HG02623 (cell line): ENCODE measurements around the gene KLRB1.
"Not testable (repeated sequence)": the region's sequence is repeated elsewhere in the genome, so short reads cannot be mapped to it uniquely, and the experiment has no call there.

Source experiments
- ATAC-seq: cut with Tn5 transposase; IDR thresholded peaks from one replicate; pipeline ENCODE4 v1.9.1; 2021; ENCODE audit warnings: moderate library complexity; ENCODE audit not compliant: unreplicated experiment

Gene KLRB1

DNA sequence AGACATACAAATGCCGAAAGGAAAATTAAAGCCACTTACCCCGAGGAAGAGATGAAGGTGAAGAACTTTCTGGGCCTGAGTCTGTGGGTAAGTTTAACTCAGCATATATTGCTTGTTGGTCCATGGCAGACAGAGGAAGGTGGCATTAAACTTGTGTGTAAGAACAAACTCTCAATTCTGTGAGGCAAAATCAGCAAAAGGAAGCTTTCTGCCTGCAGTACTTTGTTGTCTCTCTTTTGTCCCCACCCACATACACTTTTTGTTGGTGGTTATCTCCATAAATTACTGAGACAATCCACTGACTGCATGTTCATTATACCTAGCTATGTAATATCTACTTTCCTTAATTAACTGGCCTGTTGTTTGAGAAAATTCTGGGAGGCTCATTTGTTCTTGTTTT is at the start of gene KLRB1:
TSS of gene KLRB1 (minus strand) at position 201 of the 400 bp plus-strand sequence. CDS start at position 124, 77 bp downstream.
- ATAC-seq: no peak

DNA sequence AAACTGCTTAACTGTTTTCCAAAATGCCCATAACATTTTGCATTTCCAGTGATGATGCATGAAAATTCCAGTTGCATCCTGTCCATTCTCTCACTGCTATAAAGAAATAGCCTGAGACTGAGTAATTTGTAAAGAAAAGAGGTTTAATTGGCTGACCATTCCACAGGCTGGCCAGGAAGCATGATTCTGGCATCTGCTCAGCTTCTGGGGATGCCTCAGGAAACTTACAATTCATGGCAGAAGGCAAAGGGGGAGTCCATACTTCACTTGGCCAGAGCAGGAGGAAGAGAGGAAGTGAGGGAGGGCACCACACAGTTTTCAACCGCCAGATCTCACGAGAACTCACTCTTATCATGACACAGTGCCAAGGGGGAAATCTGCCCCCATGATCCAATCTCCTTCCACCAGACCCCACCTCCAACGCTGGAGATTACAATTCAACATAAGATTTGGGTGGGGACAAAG is 43.6 kb upstream of the KLRB1 start:
- no peak for ATAC-seq

DNA sequence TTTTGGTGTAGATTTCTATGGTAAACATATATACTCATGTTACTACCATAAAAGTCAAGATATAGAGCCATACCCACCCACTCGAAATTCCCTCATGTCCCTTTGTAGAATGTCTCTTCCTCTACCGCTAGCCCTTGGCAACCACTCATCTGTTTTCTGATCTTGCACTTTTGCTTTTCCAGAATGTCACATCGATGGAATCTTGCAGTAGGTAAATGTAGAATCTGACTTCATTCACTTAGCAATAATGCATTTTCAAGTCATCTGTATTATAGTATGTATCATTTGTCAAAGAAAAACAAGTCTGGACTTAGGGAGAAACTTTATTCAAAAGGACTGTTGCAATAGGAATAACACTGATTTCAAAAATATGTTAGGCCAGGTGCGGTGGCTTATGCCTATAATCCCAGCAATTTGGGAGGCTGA is 42.4 kb upstream of the KLRB1 start:
- ATAC-seq: no peak

DNA sequence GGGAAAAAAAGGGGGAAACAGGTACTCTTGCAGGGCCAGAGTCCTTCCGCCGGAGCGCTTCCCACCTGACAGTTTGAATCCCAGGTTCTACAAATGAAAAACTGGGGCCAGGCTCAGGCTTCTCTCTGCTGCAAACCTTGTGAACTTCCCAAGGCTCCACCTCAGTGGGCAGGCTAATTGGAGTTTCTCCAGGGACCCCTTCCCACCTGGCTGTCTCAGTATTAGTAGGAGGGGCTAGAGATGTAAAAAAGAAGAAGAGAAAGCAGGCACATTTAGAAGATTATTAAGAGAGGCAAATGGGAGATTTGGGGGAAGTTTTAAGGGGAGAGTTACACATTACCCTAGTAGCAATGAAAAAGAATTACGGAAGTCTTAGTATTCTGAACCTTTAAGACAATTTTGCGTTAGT is 41.8 kb upstream of the KLRB1 start:
- ATAC-seq: no peak

DNA sequence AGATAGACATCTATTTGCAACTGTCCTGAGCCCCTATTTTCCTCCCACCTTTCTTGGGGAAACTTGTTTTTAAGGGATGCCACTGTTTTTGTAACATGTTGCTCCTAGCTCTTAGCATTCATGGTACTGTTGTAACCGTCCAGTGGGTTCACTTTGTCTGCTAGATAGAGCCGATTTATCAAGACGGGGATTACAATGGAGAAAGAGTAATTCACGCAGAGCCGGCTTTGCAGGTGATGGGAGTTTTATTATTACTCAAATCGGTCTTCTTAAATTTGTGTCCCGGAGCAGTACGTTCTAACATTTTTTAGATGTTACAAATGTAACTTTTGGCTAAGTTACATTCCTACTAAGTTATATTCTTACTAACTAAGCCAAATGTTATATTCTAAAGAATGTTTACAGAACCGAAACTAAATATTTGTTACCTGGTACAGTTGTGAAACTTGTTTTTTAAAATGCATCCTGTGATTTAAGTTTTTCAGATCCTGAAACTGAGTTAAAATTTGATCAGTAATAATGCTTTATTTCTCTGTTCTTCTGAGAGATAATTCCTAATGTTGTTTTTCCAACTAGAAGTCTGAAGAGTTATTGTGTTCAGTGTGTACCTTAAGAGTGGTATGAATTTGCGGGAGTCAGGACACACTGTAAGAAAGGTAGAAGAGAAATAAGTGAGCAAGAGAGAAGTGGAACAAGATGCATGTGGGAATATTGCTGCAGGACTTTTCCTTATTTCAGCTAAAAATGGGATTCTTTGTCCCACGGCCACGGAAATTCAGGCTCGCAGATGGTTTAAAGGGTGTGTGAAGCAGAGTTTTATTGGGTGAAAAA is 41.2 kb upstream of the KLRB1 start:
- no peak for ATAC-seq

DNA sequence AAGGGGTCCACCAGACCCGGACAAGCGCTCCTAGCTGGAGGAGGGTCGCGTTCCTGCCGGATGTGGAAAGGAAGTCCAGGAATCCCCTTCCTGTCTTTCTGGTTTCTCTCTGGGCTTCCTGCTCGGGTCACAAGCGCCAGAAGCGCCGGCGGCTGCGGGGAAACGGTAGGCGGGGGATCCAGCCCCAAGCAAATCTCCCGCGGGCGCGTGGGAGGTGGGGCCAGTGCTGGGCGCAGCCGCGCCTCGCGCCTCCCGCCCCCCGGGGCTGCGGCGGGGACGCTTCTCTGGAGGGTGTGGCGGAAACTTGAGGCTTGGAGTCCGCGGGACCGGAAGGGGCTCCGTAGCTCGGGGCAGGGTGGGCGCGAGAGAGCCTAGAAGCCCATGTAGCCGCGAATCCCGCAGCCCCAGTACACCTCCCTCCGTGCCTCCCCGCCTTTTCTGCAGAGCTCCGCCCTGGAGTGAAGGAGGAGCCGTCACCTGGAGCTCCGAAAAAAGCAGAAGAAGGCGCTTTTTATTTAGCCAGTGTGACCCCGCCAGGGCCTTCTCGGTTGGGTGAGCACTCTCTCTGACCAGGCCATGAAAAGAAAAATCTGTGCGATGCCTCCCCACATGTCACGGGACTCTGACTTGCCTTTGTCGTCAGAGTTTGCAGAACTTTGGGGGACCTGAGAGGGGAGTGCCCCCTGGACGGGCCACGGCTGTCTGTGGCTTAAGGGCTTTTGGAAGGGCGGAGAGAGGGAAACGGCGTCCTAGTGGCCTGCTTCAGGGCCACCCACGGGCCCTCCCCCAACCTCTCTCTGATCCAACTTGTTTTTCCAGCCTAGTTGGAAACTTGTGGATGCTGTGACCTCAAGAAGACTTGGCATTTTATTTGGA is 40.3 kb upstream of the KLRB1 start:
- peak; percentile 66 for ATAC-seq

DNA sequence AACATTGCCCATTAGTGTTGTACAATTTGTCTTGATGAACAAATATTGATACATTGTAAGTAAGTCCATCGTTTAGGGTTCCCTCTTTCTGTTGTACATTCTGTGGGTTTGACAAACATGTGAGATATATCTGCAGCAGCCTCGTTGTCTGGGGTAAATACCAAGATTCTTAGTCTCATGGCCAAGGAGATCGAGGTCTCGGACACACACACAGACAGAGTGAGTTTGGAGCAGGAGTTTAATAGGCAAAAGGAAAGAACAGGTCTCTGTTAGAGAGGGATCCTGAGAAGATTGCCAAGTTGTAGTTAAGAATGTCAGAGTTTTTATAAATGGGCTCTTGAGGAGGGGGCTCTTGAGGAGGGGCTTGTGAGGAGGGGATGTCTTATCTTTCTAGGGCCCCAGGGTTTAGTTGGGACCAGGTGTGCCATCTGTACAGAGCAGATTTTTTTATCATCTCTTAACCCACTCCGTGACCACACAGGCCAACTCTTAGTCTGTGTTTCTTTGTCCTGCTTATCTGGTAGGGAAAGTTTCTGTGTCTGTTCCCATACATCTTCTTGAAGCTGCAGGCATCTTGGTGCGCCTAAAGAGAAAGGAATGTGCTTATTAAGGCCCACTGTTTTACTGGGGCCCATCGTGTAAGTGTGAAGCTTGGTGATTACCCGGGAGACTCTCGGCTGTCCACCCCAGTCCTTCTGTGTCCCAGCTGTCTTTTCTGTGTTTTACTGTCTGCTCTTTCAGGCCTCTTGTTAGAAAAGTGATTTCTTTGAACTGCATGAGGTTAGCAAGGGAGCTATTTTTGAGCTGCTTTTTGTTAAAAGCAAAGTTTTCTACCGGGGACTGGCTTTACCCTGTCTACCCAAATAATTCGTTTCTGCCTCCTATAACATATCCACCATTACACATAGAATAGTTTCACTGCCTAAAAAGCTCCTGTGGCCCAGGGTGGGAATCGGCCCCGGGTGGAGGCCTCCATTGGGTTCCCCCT is 39.4 kb upstream of the KLRB1 start:
- ATAC-seq: no peak

DNA sequence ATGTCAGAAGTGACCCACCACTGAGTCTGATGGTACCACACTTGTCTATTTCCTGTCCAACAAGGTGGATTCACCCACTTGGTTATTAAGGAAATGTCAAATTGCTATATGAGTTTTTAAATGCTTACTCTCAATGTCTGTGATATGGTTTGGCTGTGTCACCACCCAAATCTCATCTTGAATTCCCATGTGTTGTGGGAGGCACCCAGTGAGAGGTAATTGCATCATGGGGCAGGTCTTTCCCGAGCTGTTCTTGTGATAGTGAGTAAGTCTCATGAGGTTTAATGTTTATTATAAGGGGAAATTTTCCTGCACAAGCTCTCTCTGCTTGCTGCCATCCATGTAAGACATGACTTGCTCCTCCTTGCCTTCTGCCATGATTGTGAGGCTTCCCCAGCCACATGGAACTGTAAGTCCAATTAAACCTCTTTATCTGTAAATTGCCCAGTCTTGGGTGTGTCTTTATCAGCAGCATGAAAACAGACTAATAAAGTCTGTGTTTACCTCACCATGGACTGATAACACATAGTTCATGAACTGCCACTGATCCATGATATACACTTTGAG is 37.4 kb upstream of the KLRB1 start:
- ATAC-seq: not testable (repeated sequence)

DNA sequence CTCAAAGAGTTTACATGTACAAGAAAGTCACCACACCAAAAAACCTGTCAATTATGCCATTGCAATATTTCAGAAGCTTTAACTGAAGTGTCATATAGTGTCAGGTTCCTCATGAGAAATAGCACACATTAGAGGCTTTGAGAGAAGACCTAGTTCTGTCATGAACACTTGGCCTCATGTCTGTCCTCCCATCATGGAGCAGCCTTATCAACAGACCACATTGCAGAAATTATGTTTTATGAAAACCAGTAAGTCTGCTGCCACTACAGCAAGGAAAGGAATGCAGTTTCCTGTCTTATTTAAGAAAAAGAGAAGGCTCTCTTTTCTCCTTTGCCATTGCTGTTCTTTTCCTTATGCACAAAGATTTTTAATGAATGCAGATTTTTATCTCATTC is 35.5 kb upstream of the KLRB1 start:
- ATAC-seq: no peak

DNA sequence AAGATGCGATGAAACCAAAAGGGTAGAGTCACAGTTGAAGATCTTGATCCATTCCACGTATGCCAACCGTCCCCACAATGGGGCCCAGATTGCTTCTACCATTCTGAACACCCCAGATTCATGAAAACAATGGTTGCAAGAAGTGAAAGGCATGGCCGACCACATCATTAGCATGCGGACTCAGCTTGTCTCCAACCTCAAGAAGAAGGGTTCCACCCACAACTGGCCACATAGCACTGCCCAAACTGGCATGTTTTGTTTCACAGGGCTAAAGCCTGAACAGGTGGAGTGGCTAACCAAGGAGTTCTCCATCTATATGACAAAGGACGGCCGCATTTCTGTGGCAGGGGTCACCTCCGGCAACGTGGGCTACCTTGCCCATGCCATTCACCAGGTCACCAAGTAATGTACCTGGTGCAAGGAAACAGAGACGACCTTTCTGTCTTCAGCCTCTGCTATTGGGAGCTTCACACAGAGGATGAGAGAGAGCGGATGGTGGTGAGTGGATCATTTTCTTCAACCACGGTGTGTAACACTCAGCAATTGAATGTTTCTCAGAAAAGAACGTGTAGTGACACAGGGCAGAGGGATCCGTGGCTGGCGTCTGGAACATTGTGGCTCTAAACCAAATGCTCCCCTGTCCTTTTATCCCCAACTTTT is 35.0 kb upstream of the KLRB1 start:
- no peak for ATAC-seq

DNA sequence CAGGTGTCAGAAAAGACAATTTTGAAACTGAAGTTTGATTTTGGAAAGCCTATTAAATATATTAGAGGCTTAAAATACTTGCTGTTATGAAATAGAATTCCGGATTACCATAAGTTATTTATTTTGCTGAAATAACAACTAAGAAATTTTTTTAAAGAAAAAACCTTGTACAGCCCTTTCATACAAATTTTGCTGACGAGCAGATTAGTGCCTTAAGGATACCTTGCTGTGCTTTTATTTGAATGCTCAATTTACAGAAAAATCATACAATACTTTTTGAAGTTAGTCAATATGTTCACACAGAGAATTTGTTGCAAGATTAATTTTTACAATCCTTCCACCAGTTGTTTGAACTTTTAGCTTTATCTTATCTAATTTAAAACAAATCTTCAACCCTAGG is 32.3 kb upstream of the KLRB1 start:
- ATAC-seq: no peak

DNA sequence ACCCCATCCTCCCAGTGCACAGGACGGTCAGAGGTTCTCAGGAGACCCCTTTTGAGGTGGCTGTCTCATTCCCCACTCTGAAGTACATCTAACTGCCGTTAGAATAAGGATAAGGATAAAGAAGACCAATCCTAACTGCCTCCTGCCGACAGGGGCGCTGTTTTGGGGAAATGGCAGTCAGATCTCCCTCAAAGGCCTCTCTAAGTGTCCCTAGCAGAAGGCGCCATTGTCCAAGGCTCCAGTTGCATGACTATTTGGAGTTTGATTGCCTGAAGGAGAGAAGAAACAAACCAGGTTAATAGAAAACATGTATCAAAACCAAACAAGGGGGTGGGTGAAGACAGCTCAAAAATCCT is 29.1 kb upstream of the KLRB1 start:
- ATAC-seq: no peak

DNA sequence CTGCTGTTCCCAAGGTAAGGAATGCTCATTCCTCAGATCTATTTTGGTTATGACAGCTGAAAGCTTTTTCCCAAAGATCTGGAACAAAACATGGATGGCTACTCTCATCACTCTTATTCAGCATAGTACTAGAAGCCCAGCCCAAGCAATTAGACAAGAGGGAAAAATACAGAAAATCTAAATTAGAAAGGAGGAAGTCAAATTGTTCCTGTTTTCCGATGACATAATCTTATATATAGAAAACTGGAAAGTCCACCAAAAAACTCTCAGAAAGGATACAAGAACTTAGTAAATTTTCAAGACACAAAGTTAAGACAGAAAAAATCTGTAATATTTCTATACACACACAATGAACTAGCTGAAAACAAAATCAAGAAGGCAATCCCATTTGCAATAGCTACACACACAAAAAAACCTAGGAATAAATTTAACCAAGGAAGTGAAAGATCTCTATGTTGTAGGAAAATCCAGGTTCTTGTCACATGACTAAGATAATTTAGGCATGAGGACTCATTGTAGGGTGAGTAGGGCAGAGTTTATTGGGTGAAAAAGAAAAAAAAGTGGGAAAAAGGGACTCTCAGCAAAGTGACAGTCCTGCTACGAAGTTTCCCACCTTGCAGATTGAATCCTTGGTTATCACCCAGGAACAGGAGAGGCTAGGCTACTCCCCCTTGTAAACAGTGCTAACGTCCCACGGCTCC is 28.6 kb upstream of the KLRB1 start:
- ATAC-seq: no peak

DNA sequence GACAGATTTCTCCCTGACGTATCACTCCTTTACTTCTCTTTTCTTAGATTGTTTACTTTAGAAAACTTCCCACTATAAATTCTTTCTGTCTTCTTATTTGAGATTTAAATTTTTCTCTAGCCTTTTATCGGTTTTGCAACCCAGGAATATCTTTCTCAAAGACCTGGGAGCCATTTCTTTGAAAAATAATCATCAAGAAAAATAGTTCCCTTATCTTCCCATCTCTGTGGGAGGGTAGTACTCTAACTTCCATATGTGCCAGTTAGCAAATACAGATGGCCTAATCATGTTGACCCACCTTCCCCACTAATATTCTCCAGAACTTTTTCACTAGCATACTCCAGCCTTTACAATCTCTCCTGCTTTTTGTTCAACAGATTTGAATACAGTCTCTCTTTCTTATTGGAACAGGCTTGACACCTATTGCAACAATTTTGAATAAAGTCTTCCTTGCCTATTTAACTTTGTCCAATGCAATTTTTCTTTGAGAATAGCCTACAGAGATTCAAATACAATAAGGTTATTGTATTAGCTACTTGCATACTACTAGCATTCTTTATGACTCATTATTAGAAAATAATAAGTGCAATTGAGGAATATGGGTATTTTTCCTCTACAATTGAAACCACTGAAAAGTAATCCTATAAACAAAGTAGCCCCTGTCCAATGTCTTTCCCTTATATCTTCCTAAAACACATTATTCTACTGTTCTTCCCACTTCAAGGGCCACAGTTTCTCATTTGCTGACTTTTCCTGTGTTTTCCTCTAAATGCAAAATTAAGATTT is 27.4 kb upstream of the KLRB1 start:
- ATAC-seq: no peak

DNA sequence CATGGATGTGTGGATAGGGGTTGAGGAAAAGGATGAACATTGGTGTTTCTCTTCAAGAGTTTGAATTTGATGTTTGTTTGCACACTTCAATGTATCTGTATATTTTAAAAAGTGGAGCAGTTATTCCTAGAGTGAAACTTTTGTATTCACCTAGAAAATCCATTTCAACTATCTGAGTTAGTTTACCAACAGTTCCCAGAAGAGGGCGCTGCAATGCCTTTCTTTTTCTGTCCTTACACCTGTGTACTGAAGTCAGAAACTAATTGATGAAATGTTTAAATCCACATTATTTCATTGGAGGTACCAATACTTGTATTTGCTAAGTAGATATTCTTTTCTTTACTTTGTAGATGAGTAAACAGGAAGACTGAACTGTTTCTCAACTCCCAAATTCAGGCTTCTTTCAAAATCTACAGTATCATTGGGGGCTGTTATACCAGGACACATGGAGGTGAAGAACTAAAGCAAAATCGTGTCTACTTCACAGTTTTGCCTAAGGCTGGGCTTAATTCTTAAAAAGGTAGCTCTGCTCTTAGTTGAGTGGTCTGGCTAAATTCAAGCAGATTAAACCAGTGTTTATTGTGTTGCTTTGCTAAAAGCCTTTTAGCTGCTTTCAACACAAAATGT is 26.6 kb upstream of the KLRB1 start:
- no peak for ATAC-seq

DNA sequence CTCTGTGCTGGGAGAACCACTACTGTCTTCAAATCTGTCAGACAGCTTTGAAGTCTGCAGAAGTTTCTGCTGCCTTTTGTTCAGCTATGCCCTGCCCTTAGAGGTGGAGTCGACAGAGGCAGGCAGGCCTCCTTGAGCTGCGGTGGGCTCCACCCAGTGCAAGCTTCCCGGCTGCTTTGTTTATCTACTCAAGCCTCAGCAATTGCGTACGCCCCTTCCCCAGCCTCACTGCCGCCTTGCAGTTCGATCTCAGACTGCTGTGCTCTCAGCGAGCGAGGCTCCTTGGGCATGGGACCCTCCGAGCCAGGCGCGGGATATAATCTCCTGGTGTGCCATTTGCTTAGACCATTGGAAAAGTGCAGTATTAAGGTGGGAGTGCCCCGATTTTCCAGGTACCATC is 25.1 kb upstream of the KLRB1 start:
- ATAC-seq: no peak

DNA sequence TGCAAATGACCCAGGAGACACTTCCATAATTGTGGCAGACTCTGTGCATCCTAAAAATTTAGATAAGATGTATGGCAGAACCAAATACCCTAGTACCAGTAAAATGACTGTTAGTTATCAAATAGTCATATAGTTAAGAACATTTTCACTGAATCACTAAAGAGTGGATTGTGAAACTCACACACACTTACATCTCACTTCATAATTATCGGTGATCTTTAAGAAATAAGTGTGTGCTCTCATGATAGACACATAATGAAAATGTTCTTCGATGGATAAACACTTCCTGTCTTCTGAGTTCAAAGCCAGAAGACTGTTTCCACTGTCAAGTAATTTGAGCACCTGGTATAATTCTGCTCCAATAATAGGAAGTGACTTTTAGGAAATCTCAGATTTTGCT is 19.1 kb upstream of the KLRB1 start:
- no peak for ATAC-seq

DNA sequence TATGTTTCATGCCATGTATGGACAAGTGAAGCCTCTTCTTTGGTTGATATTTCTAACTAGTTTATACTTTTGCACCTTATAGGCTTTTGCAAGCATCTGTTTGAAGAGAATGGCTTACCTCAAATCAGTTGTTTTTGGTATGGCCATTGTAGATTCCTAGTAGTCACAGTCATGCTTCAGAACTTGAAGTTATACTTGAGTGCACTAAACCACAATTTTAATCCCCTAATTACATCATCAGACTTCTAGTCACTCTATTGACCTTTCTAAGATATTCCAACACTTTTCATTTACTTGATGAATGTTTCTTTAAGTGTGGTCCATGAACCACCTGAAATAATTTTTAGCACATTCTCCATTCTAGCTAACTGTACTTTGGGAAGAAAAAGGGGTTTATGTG is 18.6 kb upstream of the KLRB1 start:
- no peak for ATAC-seq
